ENCODE measurements around the gene GPSM1. TPM values are rescaled to one million over a fixed set of nuclear protein-coding genes. Genes with fewer than 3 reads are reported as not detected.
A peak's percentile ranks its signal among the peaks of the same experiment; 100 is the strongest.

The GPSM1 gene
- total RNA-seq (10 to 100 TPM; 24.1 to 52.0 (median 31.7) TPM), polyA plus RNA-seq (10 to 100 TPM; 31.5 to 80.2 TPM)
- long read RNA-seq, donor 1, transcript GPSM1-203 (4 exons, 1,111 nt): minor isoform, 5 of 56 reads
- long read RNA-seq, donor 1, transcript GPSM1-204 (4 exons, 2,057 nt): minor isoform, 6 of 56 reads
- long read RNA-seq, donor 1, transcript GPSM1-205 (14 exons, 3,633 nt): major isoform, 9 of 56 reads
- long read RNA-seq, donor 1, partial matches to known transcripts: 23 of 56 reads
- long read RNA-seq, donor 1, other reads (novel, unspliced or antisense): 11 of 56 reads
- long read RNA-seq, donor 2, transcript GPSM1-204 (4 exons, 2,057 nt): major isoform, 22 of 102 reads
- long read RNA-seq, donor 2, transcript GPSM1-203 (4 exons, 1,111 nt): minor isoform, 14 of 102 reads
- long read RNA-seq, donor 2, partial matches to known transcripts: 13 of 102 reads
- long read RNA-seq, donor 2, other reads (novel, unspliced or antisense): 50 of 102 reads
- long read RNA-seq, donor 3, transcript GPSM1-205 (14 exons, 3,633 nt): major isoform, 21 of 59 reads
- long read RNA-seq, donor 3, partial matches to known transcripts: 3 of 59 reads
- long read RNA-seq, donor 3, other reads (novel, unspliced or antisense): 29 of 59 reads

- ATAC-seq: peak in 3 of 4 donors; percentile 15 to 39 (median 21)
- Histone ChIP-seq H3K4me1 (peaks cover 5 to 62% (median 28%) of the 10 kb centered on the region in 12 donors), H3K36me3 (peaks cover 0 to 3% (median 0%) of the 10 kb centered on the region in 9 donors), H3K27me3 (no peaks in the 10 kb centered on the region), H3K9me3 (no peaks in the 10 kb centered on the region), H3K4me3 (peak within 1 kb of the TSS; percentile 48 to 86 (median 71)), H3K27ac (peak within 1 kb of the TSS; percentile 39 to 84 (median 76))
- intact Hi-C loops (cut with DNase I): no loop called here
- 0 to 1% (median 1%) methylated on average over 21 to 86 of the region's 88 CpGs for WGBS, 4 donors
- TF ChIP-seq POLR2A (IDR thresholded peaks at IDR 0.05) (no peak), CTCF (IDR thresholded peaks at IDR 0.05) (peak in 1 of 12 donors; percentile 5)
- peak; percentile 71 to 85 (median 78) for DNase-seq
These were observed at the start of gene GPSM1 for GRCh38 chr9:136327304-136327974. Gene GPSM1 (plus strand): TSS chr9:136327539. CDS start chr9:136327696, 157 bp downstream.

- H3K4me1 ChIP-seq: no peaks in the 10 kb centered on the region
- no peak overlapping the region for H3K27ac ChIP-seq
- no peak overlapping the region for H3K4me3 ChIP-seq
- ATAC-seq: no peak
- H3K9me3 ChIP-seq: peaks cover 0 to 7% (median 0%) of the 10 kb centered on the region in 12 donors
- DNase-seq: no peak
- H3K36me3 ChIP-seq: no peaks in the 10 kb centered on the region
- TF ChIP-seq POLR2A (IDR thresholded peaks at IDR 0.05) (no peak), CTCF (IDR thresholded peaks at IDR 0.05) (no peak)
- H3K27me3 ChIP-seq: peaks cover 0 to 37% (median 3%) of the 10 kb centered on the region in 9 donors
- 84 to 92% (median 86%) methylated on average over 11 to 14 of the region's 14 CpGs for WGBS, 4 donors
- intact Hi-C loops (cut with DNase I): no loop called here
These were observed 49.6 kb upstream of the GPSM1 start for GRCh38 chr9:136277746-136278145.

- Histone ChIP-seq H3K27ac (no peak overlapping the region), H3K9me3 (peaks cover 0 to 7% (median 0%) of the 10 kb centered on the region in 12 donors), H3K4me1 (peaks cover 0 to 3% (median 1%) of the 10 kb centered on the region in 12 donors), H3K27me3 (peaks cover 0 to 37% (median 3%) of the 10 kb centered on the region in 9 donors), H3K36me3 (no peaks in the 10 kb centered on the region), H3K4me3 (no peak overlapping the region)
- intact Hi-C loops (cut with DNase I): no loop called here
- ATAC-seq (no peak), DNase-seq (no peak)
- no peak for TF ChIP-seq POLR2A (IDR thresholded peaks at IDR 0.05)
- TF ChIP-seq CTCF (IDR thresholded peaks at IDR 0.05): no peak
- 79 to 95% (median 81%) methylated on average over 8 to 9 of the region's 9 CpGs for WGBS, 4 donors
These were observed 49.1 kb upstream of the GPSM1 start for GRCh38 chr9:136278221-136278620.

GRCh38 chr9:136278894-136279293 is 48.4 kb upstream of the GPSM1 start:
- Histone ChIP-seq H3K4me3 (no peak overlapping the region), H3K9me3 (peaks cover 0 to 7% (median 0%) of the 10 kb centered on the region in 12 donors), H3K27me3 (peaks cover 0 to 37% (median 3%) of the 10 kb centered on the region in 9 donors), H3K36me3 (no peaks in the 10 kb centered on the region), H3K4me1 (peaks cover 0 to 10% (median 5%) of the 10 kb centered on the region in 12 donors), H3K27ac (no peak overlapping the region)
- WGBS, 4 donors: 84 to 100% (median 94%) methylated on average over 1 of the region's 1 CpG
- no peak for DNase-seq
- TF ChIP-seq CTCF (IDR thresholded peaks at IDR 0.05) (no peak), POLR2A (IDR thresholded peaks at IDR 0.05) (no peak)
- intact Hi-C loops (cut with DNase I): no loop called here
- no peak for ATAC-seq
